ENCODE data around the gene MSANTD3. TPM values are rescaled to one million over a fixed set of nuclear protein-coding genes. Genes with fewer than 3 reads are reported as not detected.
A peak's percentile ranks its signal among the peaks of the same experiment; 100 is the strongest.

The MSANTD3 gene
- total and polyA plus RNA-seq, 9 of the 15 experiments (the other 6 are each of a cell fraction or from before 2014, with no cell fraction given) = 9.4 to 28.7 (median 22.3) TPM

- no peak for TF ChIP-seq GTF2B (IDR thresholded peaks at IDR 0.05; ENCODE audit: extremely low read depth, insufficient read length)
- no peak for TF ChIP-seq HNRNPL (IDR thresholded peaks at IDR 0.05; ENCODE audit: low read depth, low read length)
- TF ChIP-seq ZBTB7A (IDR thresholded peaks at IDR 0.05; ENCODE audit: borderline replicate concordance, control insufficient read depth, low read depth, low read length) = peak; percentile 14; the same call in 1 of the 2 replicates
- TF ChIP-seq ARID1B (IDR thresholded peaks at IDR 0.05) = no peak
- TF ChIP-seq SFPQ (IDR thresholded peaks at IDR 0.05; ENCODE audit: low read depth, low read length) = no peak
- TF ChIP-seq TCF15 (CRISPR knock-in tag; IDR thresholded peaks at IDR 0.05) = no peak
- no peak for TF ChIP-seq ZNF655 (CRISPR knock-in tag; IDR thresholded peaks at IDR 0.05)
- no peak for TF ChIP-seq XRCC4 (IDR thresholded peaks at IDR 0.05; ENCODE audit: extremely low read depth, insufficient read depth, insufficient read length)
- TF ChIP-seq ZNF140 (CRISPR knock-in tag; IDR thresholded peaks at IDR 0.05) = no peak
- no peak for TF ChIP-seq IRF2 (CRISPR knock-in tag; IDR thresholded peaks at IDR 0.05)
- no peak for TF ChIP-seq SRSF3 (IDR thresholded peaks at IDR 0.05; ENCODE audit: insufficient read depth, low read length)
- TF ChIP-seq MAX (CRISPR knock-in tag; IDR thresholded peaks at IDR 0.05) = no peak; the same call in none of the 2 replicates
- no peak for TF ChIP-seq PTBP1 (IDR thresholded peaks at IDR 0.05; ENCODE audit: low read depth, low read length)
- no peak for TF ChIP-seq NR2C2 (CRISPR knock-in tag; IDR thresholded peaks at IDR 0.05)
- TF ChIP-seq NR2C2 (tag; IDR thresholded peaks at IDR 0.05) = no peak
- TF ChIP-seq ZHX1 (conservative IDR thresholded peaks at IDR 0.05; ENCODE audit: low read length) = no peak
- TF ChIP-seq ZNF217 (CRISPR knock-in tag; IDR thresholded peaks at IDR 0.05) = no peak
- TF ChIP-seq SLC30A9 (CRISPR knock-in tag; IDR thresholded peaks at IDR 0.05) = no peak
These were observed 46.5 kb downstream of the MSANTD3 start (continued) for GRCh38 chr9:100473276-100474081.

Measured in K562 (cell line).